T-helper 17 cell (primary cell): ENCODE measurements around the gene ABCD3. TPM values are rescaled to one million over a fixed set of nuclear protein-coding genes. Genes with fewer than 3 reads are reported as not detected.
"Not testable (repeated sequence)": the region's sequence is repeated elsewhere in the genome, so short reads cannot be mapped to it uniquely, and the experiment has no call there.

Source experiments
- ATAC-seq: fragments of 150-1000 bp; cut with Tn5 transposase; 2 replicates; pipeline ENCODE4 v1.10.0; 2021; ENCODE audit warnings: mild to moderate bottlenecking, moderate library complexity
- DNase-seq, 3 donors: peaks; one replicate each; pipeline versions ENCODE4 v3.0.0 to v3.0.0-alpha.2; 2020 to 2021
- H3K9me3 ChIP-seq: one replicate; pipeline ENCODE4 v1.7.0; 2013; ENCODE audit warnings: low read length, mild to moderate bottlenecking; ENCODE audit not compliant: control insufficient read depth, poor library complexity, severe bottlenecking
- H3K27ac Mint-ChIP-seq: one replicate; pipeline ENCODE4 v1.8.0; 2022; ENCODE audit warnings: mild to moderate bottlenecking, moderate library complexity, mixed read lengths
- H3K27me3 Mint-ChIP-seq: one replicate; pipeline ENCODE4 v1.8.0; 2022; ENCODE audit warnings: mixed read lengths
- H3K36me3 Mint-ChIP-seq: one replicate; pipeline ENCODE4 v1.8.0; 2022; ENCODE audit warnings: low read depth, mixed read lengths
- H3K4me1 Mint-ChIP-seq: one replicate; pipeline ENCODE4 v1.8.0; 2022; ENCODE audit warnings: mild to moderate bottlenecking, mixed read lengths
- H3K4me3 Mint-ChIP-seq: one replicate; pipeline ENCODE4 v1.8.0; 2022; ENCODE audit warnings: mild to moderate bottlenecking, moderate library complexity, mixed read lengths
- total RNA-seq, 4 donors: library from RNA in 2 of 4; stranded (reverse) in 2 of 4; gene quantifications; one replicate each; pipeline ENCODE4 v1.2.3 and lab custom pipeline; 2022 to 2026

ABCD3 gene
- total RNA-seq, 2 donors from 2014 or later, result 17.1 to 18.1 TPM

- Mint-ChIP-seq H3K4me3 (no peak overlapping the region), H3K27me3 (no peaks in the 10 kb centered on the region), H3K4me1 (peaks cover 41% of the 10 kb centered on the region), H3K27ac (no peak overlapping the region), H3K36me3 (no peaks in the 10 kb centered on the region)
- DNase-seq (no peak), ATAC-seq (no peak)
- H3K9me3 ChIP-seq, result no peaks in the 10 kb centered on the region
Measured at GRCh38 chr1:94422115-94422820, 4.1 kb downstream of the ABCD3 start.

- ATAC-seq (no peak), DNase-seq (no peak)
- H3K27ac Mint-ChIP-seq, result no peak overlapping the region
- H3K36me3 Mint-ChIP-seq, result no peaks in the 10 kb centered on the region
- no peaks in the 10 kb centered on the region for H3K27me3 Mint-ChIP-seq
- H3K9me3 ChIP-seq, result no peaks in the 10 kb centered on the region
- H3K4me1 Mint-ChIP-seq, result peaks cover 33% of the 10 kb centered on the region
- no peak overlapping the region for H3K4me3 Mint-ChIP-seq
Measured at GRCh38 chr1:94425821-94426484, 7.8 kb downstream of the ABCD3 start.

- not testable (repeated sequence) for H3K27ac Mint-ChIP-seq, ATAC-seq, H3K27me3 Mint-ChIP-seq, H3K9me3 ChIP-seq, H3K4me3 Mint-ChIP-seq, H3K36me3 Mint-ChIP-seq, DNase-seq
- H3K4me1 Mint-ChIP-seq, result peaks cover 31% of the 10 kb centered on the region
Measured at GRCh38 chr1:94426485-94426870, 8.3 kb downstream of the ABCD3 start.

- H3K36me3 Mint-ChIP-seq, result no peaks in the 10 kb centered on the region
- no peak overlapping the region for H3K27ac Mint-ChIP-seq
- no peak for DNase-seq
- no peak for ATAC-seq
- H3K4me1 Mint-ChIP-seq, result peaks cover 23% of the 10 kb centered on the region
- H3K9me3 ChIP-seq, result no peaks in the 10 kb centered on the region
- H3K4me3 Mint-ChIP-seq, result no peak overlapping the region
- H3K27me3 Mint-ChIP-seq, result no peaks in the 10 kb centered on the region
Measured at GRCh38 chr1:94428441-94428840, 10.3 kb downstream of the ABCD3 start.

- not testable (repeated sequence) for ATAC-seq, H3K27me3 Mint-ChIP-seq, H3K4me3 Mint-ChIP-seq, DNase-seq, H3K9me3 ChIP-seq, H3K36me3 Mint-ChIP-seq, H3K27ac Mint-ChIP-seq
- H3K4me1 Mint-ChIP-seq, result peaks cover 19% of the 10 kb centered on the region
Measured at GRCh38 chr1:94428927-94429528, 10.8 kb downstream of the ABCD3 start.

- peaks cover 26% of the 10 kb centered on the region for H3K4me1 Mint-ChIP-seq
Measured at GRCh38 chr1:94430066-94430465, 11.9 kb downstream of the ABCD3 start.

GRCh38 chr1:94433866-94434265, 15.7 kb downstream of the ABCD3 start:
- H3K27ac Mint-ChIP-seq, result no peak overlapping the region
- no peaks in the 10 kb centered on the region for H3K9me3 ChIP-seq
- H3K4me3 Mint-ChIP-seq, result no peak overlapping the region
- no peak for DNase-seq
- H3K4me1 Mint-ChIP-seq, result peaks cover 12% of the 10 kb centered on the region
- no peaks in the 10 kb centered on the region for H3K27me3 Mint-ChIP-seq
- no peaks in the 10 kb centered on the region for H3K36me3 Mint-ChIP-seq
- no peak for ATAC-seq

More at GRCh38 chr1:94430066-94430465, 11.9 kb downstream of the ABCD3 start:
- DNase-seq, H3K9me3 ChIP-seq, H3K27ac Mint-ChIP-seq, H3K36me3 Mint-ChIP-seq, H3K27me3 Mint-ChIP-seq, H3K4me3 Mint-ChIP-seq, ATAC-seq: not testable (repeated sequence)

GRCh38 chr1:94434365-94435045, 16.3 kb downstream of the ABCD3 start:
- no peaks in the 10 kb centered on the region for H3K9me3 ChIP-seq
- DNase-seq (no peak), ATAC-seq (no peak)
- H3K27me3 Mint-ChIP-seq, result no peaks in the 10 kb centered on the region
- peaks cover 12% of the 10 kb centered on the region for H3K4me1 Mint-ChIP-seq
- no peak overlapping the region for H3K4me3 Mint-ChIP-seq
- no peak overlapping the region for H3K27ac Mint-ChIP-seq
- H3K36me3 Mint-ChIP-seq, result no peaks in the 10 kb centered on the region

- peaks cover 8% of the 10 kb centered on the region for H3K4me1 Mint-ChIP-seq
- ATAC-seq (no peak), DNase-seq (no peak)
- H3K4me3 Mint-ChIP-seq, result no peak overlapping the region
- H3K36me3 Mint-ChIP-seq, result no peaks in the 10 kb centered on the region
- no peaks in the 10 kb centered on the region for H3K27me3 Mint-ChIP-seq
- no peak overlapping the region for H3K27ac Mint-ChIP-seq
- H3K9me3 ChIP-seq, result peaks cover 4% of the 10 kb centered on the region
Measured at GRCh38 chr1:94438692-94439276, 20.6 kb downstream of the ABCD3 start.

GRCh38 chr1:94440088-94440487, 21.9 kb downstream of the ABCD3 start:
- no peak for ATAC-seq
- DNase-seq, result no peak
- Mint-ChIP-seq H3K27me3 (no peaks in the 10 kb centered on the region), H3K4me3 (no peak overlapping the region), H3K36me3 (no peaks in the 10 kb centered on the region), H3K27ac (no peak overlapping the region), H3K4me1 (peaks cover 1% of the 10 kb centered on the region)
- H3K9me3 ChIP-seq, result peaks cover 4% of the 10 kb centered on the region

GRCh38 chr1:94443067-94443466, 24.9 kb downstream of the ABCD3 start:
- not testable (repeated sequence) for H3K4me3 Mint-ChIP-seq, ATAC-seq, H3K4me1 Mint-ChIP-seq, H3K36me3 Mint-ChIP-seq, H3K9me3 ChIP-seq, H3K27ac Mint-ChIP-seq, DNase-seq, H3K27me3 Mint-ChIP-seq

GRCh38 chr1:94444819-94445218, 26.6 kb downstream of the ABCD3 start:
- not testable (repeated sequence) for H3K36me3 Mint-ChIP-seq, H3K27ac Mint-ChIP-seq, H3K4me3 Mint-ChIP-seq, H3K9me3 ChIP-seq, H3K4me1 Mint-ChIP-seq, DNase-seq, ATAC-seq, H3K27me3 Mint-ChIP-seq

GRCh38 chr1:94445733-94446132, 27.5 kb downstream of the ABCD3 start:
- not testable (repeated sequence) for H3K36me3 Mint-ChIP-seq, H3K4me3 Mint-ChIP-seq, H3K4me1 Mint-ChIP-seq, H3K27ac Mint-ChIP-seq, DNase-seq, ATAC-seq, H3K27me3 Mint-ChIP-seq
- H3K9me3 ChIP-seq, result peaks cover 12% of the 10 kb centered on the region
